ENCODE results near the gene TCHP. TPM values are rescaled to one million over a fixed set of nuclear protein-coding genes. Genes with fewer than 3 reads are reported as not detected.
A peak's percentile ranks its signal among the peaks of the same experiment; 100 is the strongest.

TCHP gene
- total and polyA plus RNA-seq, 2 of the 13 experiments (the other 11 are each of a cell fraction or from before 2014, with no cell fraction given), result 6.7 to 12.2 TPM

DNA sequence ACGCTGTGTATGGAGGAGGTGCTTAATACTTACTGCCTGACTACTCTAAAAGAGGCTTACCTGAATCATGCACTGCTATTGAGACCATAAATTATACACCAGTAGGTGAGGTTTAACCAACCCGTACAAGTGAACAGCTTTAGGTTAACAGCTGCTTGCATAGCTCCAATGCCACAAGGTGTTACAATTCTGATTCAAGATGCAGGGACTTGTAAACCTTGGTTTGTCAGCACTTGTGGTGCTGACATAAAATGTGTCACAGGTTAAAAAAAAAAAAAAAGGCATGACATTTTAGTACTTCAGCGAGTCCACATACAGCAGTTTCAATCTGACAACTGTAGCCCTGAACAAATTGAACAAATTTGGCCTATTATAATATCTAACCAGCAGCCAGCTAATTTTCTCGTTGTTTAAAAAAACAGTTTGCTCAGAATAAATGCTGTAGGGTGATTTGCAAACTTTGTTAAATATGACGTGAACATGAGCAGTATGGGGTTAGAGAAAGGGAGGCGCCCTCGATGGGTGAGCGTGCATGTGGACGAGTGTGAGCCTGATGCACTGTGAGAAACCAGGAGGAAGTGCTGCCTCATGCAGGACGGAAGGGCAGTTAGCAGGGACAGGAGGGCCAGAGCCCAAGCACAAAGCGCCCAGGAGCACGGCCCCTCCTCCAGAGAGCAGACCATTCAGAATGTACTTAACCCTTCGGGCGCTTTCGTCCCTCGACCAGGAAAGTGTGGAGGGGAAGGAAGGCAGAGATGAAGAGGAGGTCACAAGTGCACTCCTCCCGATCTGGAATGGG, 44.7 kb downstream of the TCHP start (continued):
- TF ChIP-seq, protein P1, sequence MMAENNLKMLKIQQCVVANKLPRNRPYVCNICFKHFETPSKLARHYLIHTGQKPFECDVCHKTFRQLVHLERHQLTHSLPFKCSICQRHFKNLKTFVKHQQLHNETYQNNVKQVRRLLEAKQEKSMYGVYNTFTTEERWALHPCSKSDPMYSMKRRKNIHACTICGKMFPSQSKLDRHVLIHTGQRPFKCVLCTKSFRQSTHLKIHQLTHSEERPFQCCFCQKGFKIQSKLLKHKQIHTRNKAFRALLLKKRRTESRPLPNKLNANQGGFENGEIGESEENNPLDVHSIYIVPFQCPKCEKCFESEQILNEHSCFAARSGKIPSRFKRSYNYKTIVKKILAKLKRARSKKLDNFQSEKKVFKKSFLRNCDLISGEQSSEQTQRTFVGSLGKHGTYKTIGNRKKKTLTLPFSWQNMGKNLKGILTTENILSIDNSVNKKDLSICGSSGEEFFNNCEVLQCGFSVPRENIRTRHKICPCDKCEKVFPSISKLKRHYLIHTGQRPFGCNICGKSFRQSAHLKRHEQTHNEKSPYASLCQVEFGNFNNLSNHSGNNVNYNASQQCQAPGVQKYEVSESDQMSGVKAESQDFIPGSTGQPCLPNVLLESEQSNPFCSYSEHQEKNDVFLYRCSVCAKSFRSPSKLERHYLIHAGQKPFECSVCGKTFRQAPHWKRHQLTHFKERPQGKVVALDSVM (CRISPR knock-in tag; IDR thresholded peaks at IDR 0.05), result no peak
- no peak for TF ChIP-seq ZBTB20 (CRISPR knock-in tag; IDR thresholded peaks at IDR 0.05; ENCODE audit: borderline replicate concordance, low read depth)
- TF ChIP-seq MED13 (CRISPR knock-in tag; IDR thresholded peaks at IDR 0.05), result no peak
- TF ChIP-seq, protein P2, sequence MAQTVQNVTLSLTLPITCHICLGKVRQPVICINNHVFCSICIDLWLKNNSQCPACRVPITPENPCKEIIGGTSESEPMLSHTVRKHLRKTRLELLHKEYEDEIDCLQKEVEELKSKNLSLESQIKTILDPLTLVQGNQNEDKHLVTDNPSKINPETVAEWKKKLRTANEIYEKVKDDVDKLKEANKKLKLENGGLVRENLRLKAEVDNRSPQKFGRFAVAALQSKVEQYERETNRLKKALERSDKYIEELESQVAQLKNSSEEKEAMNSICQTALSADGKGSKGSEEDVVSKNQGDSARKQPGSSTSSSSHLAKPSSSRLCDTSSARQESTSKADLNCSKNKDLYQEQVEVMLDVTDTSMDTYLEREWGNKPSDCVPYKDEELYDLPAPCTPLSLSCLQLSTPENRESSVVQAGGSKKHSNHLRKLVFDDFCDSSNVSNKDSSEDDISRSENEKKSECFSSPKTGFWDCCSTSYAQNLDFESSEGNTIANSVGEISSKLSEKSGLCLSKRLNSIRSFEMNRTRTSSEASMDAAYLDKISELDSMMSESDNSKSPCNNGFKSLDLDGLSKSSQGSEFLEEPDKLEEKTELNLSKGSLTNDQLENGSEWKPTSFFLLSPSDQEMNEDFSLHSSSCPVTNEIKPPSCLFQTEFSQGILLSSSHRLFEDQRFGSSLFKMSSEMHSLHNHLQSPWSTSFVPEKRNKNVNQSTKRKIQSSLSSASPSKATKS (CRISPR knock-in tag; IDR thresholded peaks at IDR 0.05), result no peak
- peak; percentile 25; the same call in 1 of the 2 replicates for TF ChIP-seq HNF4A (CRISPR knock-in tag; IDR thresholded peaks at IDR 0.05)
- TF ChIP-seq ZNF652 (CRISPR knock-in tag; IDR thresholded peaks at IDR 0.05; ENCODE audit: borderline replicate concordance, low read depth), result peak; percentile 90
- no peak for TF ChIP-seq ESRRA (CRISPR knock-in tag; IDR thresholded peaks at IDR 0.05; ENCODE audit: low read depth)
- TF ChIP-seq, protein P3, sequence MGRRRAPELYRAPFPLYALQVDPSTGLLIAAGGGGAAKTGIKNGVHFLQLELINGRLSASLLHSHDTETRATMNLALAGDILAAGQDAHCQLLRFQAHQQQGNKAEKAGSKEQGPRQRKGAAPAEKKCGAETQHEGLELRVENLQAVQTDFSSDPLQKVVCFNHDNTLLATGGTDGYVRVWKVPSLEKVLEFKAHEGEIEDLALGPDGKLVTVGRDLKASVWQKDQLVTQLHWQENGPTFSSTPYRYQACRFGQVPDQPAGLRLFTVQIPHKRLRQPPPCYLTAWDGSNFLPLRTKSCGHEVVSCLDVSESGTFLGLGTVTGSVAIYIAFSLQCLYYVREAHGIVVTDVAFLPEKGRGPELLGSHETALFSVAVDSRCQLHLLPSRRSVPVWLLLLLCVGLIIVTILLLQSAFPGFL (CRISPR knock-in tag; IDR thresholded peaks at IDR 0.05), result no peak
- TF ChIP-seq NFE2L1 (CRISPR knock-in tag; IDR thresholded peaks at IDR 0.05; ENCODE audit: borderline replicate concordance), result no peak
- no peak for TF ChIP-seq ZFP36L2 (CRISPR knock-in tag; IDR thresholded peaks at IDR 0.05)
- TF ChIP-seq ZFP41 (CRISPR knock-in tag; IDR thresholded peaks at IDR 0.05; ENCODE audit: borderline replicate concordance), result no peak
- no peak for TF ChIP-seq FOXK2 (IDR thresholded peaks at IDR 0.05)
- TF ChIP-seq, protein P4, sequence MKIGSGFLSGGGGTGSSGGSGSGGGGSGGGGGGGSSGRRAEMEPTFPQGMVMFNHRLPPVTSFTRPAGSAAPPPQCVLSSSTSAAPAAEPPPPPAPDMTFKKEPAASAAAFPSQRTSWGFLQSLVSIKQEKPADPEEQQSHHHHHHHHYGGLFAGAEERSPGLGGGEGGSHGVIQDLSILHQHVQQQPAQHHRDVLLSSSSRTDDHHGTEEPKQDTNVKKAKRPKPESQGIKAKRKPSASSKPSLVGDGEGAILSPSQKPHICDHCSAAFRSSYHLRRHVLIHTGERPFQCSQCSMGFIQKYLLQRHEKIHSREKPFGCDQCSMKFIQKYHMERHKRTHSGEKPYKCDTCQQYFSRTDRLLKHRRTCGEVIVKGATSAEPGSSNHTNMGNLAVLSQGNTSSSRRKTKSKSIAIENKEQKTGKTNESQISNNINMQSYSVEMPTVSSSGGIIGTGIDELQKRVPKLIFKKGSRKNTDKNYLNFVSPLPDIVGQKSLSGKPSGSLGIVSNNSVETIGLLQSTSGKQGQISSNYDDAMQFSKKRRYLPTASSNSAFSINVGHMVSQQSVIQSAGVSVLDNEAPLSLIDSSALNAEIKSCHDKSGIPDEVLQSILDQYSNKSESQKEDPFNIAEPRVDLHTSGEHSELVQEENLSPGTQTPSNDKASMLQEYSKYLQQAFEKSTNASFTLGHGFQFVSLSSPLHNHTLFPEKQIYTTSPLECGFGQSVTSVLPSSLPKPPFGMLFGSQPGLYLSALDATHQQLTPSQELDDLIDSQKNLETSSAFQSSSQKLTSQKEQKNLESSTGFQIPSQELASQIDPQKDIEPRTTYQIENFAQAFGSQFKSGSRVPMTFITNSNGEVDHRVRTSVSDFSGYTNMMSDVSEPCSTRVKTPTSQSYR (CRISPR knock-in tag; IDR thresholded peaks at IDR 0.05; ENCODE audit: borderline replicate concordance), result no peak

Measured in HepG2 (cell line).